Stimulated activated naive CD8-positive, alpha-beta T cell treated with anti-CD3 and anti-CD28 coated beads, Interleukin-15, amount 100 ng/mL, for 72 hours (primary cell): ENCODE data around the gene CDT1.

ENCODE experiments used
- ATAC-seq: fragments of 150-1000 bp; cut with Tn5 transposase; 2 replicates; pipeline ENCODE4 v1.10.0; 2021; ENCODE audit warnings: mild to moderate bottlenecking, moderate library complexity
- DNase-seq, 2 donors: peaks; one replicate each; pipeline ENCODE4 v3.0.0; 2021 to 2022
- H3K27ac Mint-ChIP-seq, 2 donors: one replicate each; pipeline ENCODE4 v1.8.0; 2022; ENCODE audit warnings: mild to moderate bottlenecking in 2 of 2, mixed read lengths in 2 of 2, moderate library complexity in 2 of 2
- H3K27me3 Mint-ChIP-seq: one replicate; pipeline ENCODE4 v1.8.0; 2022; ENCODE audit warnings: mixed read lengths
- H3K4me1 Mint-ChIP-seq: one replicate; pipeline ENCODE4 v1.8.0; 2022; ENCODE audit warnings: mild to moderate bottlenecking, mixed read lengths
- H3K4me3 Mint-ChIP-seq, 2 donors: one replicate each; pipeline ENCODE4 v1.8.0; 2022; ENCODE audit warnings: mild to moderate bottlenecking in 2 of 2, mixed read lengths in 2 of 2, moderate library complexity in 1 of 2
- H3K9me3 Mint-ChIP-seq, 2 donors: one replicate each; pipeline ENCODE4 v1.8.0; 2022; ENCODE audit warnings: mixed read lengths in 2 of 2

Gene CDT1

DNA sequence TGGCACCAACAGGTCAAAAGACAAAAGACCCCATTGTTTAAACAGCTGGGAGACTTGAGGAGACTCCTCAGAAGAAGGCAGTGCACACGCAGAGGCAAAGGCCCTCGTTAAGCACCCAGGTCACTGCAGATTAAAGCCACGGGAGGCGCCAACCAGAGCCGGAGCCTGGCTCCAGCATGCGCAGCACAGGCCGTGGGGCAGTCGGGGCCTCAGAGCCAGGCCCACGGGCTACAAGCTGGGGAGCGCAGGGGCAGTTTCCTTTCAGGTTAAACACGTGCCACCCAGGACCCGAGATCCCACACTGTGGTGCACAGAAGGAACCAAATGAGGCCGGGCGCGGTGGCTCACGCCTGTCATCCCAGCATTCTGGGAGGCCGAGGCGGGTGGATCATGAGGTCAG lies 27.8 kb upstream of the CDT1 start:
- Mint-ChIP-seq H3K9me3 (no peaks in the 10 kb centered on the region), H3K27me3 (no peaks in the 10 kb centered on the region), H3K27ac (peak overlapping the region in 1 of 2 donors; percentile 86), H3K4me1 (peaks cover 64% of the 10 kb centered on the region), H3K4me3 (no peak overlapping the region)
- no peak for DNase-seq
- no peak for ATAC-seq

DNA sequence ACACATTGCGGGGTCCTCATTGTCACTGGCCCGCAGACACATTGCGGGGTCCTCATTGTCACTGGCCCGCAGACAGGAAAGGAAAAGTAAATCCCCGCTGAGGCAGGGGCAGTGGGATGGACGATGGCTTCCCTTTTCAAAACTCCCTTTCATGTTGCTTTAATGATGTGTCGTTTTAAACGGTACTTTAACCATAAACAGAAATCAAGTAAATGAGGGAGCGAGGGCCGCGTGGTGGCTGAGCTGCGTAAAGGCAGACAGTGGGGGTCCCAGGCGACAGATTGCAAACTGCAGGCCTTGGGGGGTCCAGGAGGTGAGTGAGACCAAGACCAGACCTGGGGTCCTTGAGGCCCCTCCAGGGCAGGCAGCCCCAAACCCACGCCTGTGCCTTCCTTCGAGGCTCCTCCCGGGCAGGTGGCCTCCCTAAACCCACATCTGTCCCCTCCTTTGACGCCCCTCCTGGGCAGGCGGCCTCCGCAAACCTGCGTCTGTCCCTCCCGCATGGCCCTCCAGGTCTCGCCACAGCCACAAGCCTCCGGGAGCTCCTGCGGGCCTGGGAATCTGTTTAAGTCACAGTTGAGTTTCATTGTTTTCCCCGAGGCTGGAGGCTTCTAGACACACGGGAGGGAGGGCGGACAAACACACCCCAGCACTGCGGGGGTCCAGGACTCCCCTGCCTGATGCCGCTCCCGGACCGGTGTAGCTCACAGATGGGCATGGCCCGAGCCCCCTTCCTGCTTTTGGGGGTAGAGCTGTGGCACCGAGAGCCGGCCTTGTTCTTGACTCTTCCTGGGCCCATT lies 25.9 kb upstream of the CDT1 start:
- no peak overlapping the region for H3K4me3 Mint-ChIP-seq
- DNase-seq (no peak), ATAC-seq (no peak)
- no peak overlapping the region for H3K27ac Mint-ChIP-seq
- no peaks in the 10 kb centered on the region for H3K27me3 Mint-ChIP-seq
- H3K4me1 Mint-ChIP-seq: peaks cover 71% of the 10 kb centered on the region
- H3K9me3 Mint-ChIP-seq: no peaks in the 10 kb centered on the region

DNA sequence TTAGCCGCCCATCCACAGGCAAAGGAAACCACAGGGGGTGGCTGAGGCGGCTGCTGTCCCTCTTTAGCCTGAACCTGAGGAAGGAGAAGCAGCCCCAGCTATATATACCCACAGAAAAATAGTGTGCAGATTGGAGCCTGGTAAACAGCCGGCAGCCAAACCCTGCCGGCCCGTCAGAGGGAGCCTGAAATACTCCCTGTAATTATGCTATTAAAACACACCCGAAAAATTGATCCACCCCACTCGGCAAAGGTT lies 25.4 kb upstream of the CDT1 start:
- DNase-seq (no peak), ATAC-seq (no peak)
- Mint-ChIP-seq H3K9me3 (no peaks in the 10 kb centered on the region), H3K4me1 (peaks cover 76% of the 10 kb centered on the region), H3K27me3 (no peaks in the 10 kb centered on the region), H3K4me3 (no peak overlapping the region), H3K27ac (no peak overlapping the region)

DNA sequence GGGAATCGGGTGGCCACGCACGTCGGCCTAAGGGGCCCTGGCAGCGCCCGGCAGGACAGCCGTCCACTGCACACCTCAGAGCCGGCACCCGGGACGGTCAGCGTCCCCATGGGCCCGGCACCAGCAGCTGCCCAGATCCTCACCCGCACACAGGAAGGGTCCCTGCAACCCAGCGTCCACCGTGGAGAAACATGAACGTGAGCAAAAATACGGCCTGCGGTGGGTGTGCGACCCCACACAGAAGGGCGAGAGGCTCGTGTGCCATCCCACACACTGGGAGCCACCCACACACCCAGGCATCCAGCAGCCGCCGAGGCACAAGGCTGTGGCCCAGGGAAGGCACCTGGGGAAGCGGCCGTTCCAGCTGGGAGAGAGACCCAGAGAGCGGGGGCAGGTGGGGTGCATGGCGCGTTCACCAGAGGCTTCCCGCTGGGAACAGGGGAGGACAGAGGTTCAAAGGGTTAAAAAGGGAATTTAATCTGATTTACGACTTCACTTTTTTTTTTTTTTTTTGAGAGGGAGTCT lies 25.0 kb upstream of the CDT1 start:
- Mint-ChIP-seq H3K4me1 (peaks cover 76% of the 10 kb centered on the region), H3K27ac (no peak overlapping the region), H3K9me3 (no peaks in the 10 kb centered on the region), H3K4me3 (no peak overlapping the region), H3K27me3 (no peaks in the 10 kb centered on the region)
- DNase-seq (no peak), ATAC-seq (no peak)

DNA sequence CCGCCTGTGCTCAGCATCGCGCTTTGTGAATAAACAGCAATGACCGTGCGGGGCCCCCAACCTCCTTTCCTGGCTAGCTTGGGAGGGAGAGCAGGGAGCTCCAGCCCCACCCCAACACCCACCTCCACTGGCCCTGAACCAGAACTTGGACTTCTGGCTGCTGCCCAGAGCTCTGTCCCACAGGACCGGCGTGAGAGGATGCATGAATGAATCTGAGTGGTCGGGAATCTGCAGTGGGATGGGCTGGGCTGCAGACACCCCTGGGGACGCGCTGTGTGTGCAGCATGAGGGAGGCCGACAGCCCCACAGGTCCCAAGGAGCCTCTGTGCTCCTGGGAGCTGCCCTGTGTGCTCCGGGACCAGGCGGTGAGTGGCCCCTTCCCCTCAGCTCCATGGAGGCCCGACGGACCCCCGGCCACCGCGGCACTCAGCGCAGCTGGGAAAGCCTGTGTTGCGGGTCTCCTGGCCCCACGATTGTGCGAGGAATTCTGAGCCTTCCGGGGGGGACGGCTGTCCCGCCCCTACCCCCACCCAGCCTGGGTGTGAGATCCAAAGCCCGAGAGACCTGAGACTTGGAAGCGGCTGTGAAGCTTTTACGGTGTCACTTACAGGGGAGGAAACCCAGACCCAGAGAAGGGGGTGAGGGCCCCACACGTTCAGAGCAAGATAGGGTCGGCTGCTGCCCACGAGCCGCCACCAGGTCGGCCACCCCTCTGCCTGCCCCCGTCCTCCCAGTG lies 24.0 kb upstream of the CDT1 start:
- H3K9me3 Mint-ChIP-seq: no peaks in the 10 kb centered on the region
- H3K4me1 Mint-ChIP-seq: peaks cover 71% of the 10 kb centered on the region
- H3K4me3 Mint-ChIP-seq: peak overlapping the region; percentile 66 to 67
- peak overlapping the region in 1 of 2 donors; percentile 83 for H3K27ac Mint-ChIP-seq
- no peak for ATAC-seq
- DNase-seq: no peak
- no peaks in the 10 kb centered on the region for H3K27me3 Mint-ChIP-seq

DNA sequence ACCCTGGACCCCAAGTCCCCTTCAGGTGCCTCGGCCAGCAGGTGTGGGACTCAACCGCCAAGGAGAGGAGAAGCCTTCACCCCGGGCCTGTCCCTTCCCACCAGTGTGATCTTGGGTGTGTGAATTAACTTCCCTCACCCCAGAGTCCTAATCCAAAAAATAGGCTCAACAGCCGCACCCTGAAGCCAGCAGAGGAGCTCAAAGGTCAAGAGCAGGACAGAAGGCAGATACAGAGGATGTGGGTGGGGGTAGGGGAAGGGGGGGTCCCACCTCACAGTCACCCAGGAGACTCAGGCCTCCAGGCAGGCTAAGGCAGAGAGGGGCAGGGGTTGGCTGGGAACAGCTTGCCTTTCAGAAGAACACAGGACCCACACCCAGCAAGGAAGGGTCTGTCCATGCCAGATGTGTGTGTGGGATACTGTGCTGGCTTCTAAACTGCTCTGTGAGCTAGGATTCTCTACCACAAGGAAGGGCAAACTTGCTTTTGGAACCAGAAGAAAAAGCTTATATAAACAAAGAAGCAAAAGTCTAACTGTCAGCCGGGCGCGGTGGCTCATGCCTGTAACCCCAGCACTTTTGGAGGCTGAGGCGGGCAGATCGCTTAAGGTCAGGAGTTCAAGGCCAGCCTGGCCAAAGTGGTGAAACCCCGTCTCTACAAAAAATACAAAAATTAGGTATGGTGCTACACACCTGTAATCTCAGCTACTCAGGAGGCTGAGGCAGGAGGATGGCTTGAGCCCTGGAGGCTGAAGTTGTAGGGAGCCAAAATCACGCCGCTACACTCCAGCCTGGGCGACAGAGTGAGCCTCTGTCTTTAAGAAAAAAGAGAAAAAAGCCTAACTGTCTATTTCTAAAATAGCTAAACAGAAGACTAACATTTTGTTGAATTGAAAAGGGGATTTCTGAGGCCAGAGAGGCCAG lies 23.2 kb upstream of the CDT1 start:
- Mint-ChIP-seq H3K9me3 (no peaks in the 10 kb centered on the region), H3K4me1 (peaks cover 69% of the 10 kb centered on the region), H3K27me3 (no peaks in the 10 kb centered on the region), H3K4me3 (peak overlapping the region; percentile 66 to 67), H3K27ac (peak overlapping the region; percentile 69 to 83)
- ATAC-seq (no peak), DNase-seq (no peak)

DNA sequence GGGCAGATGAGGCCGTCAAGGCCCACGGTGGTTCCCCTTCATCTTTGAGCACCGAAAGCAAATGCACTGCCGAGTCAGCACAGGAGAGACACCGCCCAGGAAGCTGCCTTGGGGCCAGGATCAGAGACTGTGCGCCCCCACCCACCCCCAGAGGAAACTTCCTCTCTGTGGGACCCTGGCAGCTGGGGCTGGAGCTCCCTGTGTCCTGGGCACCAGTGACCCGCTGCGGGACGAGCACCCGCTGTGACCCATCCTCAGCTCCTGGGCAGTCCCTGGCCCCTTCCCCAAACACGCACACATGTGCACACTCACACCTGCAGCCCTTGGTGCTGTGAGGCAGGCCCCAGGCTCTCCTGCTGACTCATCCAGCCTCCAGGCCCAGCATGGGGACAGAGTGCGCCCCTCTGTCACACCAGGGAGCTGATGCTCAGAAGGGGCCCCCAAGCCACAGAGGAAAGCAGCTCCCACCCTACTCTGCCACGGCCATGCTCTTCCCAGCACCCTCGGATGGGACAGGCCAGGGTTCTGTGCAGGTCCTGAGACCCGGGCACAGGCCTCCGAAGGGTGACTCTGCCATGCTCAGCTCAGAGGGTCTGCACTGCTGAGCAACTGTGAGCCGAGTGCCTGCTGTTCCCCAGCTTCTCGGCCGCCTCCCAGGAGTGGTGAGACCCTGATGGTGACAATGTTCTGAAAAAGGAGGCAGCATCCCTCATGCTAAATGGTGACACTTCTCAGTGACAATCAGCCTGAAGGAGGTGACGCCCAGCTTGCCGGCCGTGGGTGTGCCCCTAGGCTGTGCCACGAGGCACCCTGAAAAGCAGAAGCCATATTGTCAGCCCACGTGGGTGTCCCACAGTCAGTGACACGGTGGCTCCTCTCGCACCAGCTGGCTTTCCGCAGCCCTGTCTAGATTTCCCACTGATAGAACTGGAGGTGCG lies 22.2 kb upstream of the CDT1 start:
- H3K27ac Mint-ChIP-seq: peak overlapping the region in 1 of 2 donors; percentile 84
- peak; percentile 67 for ATAC-seq
- no peaks in the 10 kb centered on the region for H3K9me3 Mint-ChIP-seq
- H3K4me1 Mint-ChIP-seq: peaks cover 73% of the 10 kb centered on the region
- DNase-seq: peak in 1 of 2 donors; percentile 64
- H3K27me3 Mint-ChIP-seq: no peaks in the 10 kb centered on the region
- H3K4me3 Mint-ChIP-seq: peak overlapping the region; percentile 66 to 67

DNA sequence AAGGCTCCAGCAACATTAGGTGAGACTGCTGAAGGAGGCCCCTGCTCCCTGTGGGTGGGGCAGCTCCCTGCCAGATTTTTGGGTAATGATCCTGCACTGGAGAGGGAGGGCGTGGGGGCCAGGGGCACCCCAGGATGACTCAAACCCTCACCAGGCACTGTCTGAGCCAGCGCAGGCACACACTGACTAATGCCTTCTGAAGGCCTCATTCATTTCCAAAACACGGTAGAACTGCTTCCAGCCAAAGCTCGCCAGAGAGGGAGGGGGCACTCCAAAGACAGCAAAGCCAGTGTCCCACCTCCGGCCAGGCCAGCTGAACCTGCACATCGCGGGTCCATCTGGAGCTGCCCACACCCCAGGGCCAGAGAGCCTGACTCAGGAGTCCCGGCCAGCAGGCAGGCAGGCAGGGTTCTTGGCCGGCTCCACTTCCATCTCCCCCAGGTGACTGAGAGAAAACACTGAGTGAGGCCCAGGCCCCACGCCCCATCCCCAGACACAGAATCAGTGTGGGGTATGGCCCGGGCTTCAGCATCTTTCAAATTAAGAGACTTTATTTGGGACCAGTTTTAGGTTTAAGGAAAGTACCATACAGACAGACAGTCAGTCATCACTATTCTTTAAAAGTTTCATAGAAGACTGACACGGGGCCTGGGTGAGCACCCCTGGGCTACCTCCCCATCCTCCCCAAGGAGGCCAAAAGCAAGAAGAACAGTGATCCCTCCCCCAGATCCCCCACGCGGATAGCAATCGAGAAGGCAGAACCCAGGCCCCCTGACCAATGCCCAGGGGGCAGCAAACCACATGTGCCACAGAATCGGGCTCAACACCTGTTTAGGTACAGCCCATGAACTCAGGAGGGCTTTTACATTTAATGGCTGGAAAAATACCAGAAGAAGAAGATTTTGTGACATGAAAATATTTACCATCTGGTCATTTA lies 20.9 kb upstream of the CDT1 start:
- peak in 1 of 2 donors; percentile 78 for DNase-seq
- H3K27me3 Mint-ChIP-seq: no peaks in the 10 kb centered on the region
- H3K27ac Mint-ChIP-seq: peak overlapping the region; percentile 28
- peak overlapping the region; percentile 66 to 67 for H3K4me3 Mint-ChIP-seq
- ATAC-seq: peak; percentile 78
- H3K9me3 Mint-ChIP-seq: no peaks in the 10 kb centered on the region
- H3K4me1 Mint-ChIP-seq: peaks cover 66% of the 10 kb centered on the region

DNA sequence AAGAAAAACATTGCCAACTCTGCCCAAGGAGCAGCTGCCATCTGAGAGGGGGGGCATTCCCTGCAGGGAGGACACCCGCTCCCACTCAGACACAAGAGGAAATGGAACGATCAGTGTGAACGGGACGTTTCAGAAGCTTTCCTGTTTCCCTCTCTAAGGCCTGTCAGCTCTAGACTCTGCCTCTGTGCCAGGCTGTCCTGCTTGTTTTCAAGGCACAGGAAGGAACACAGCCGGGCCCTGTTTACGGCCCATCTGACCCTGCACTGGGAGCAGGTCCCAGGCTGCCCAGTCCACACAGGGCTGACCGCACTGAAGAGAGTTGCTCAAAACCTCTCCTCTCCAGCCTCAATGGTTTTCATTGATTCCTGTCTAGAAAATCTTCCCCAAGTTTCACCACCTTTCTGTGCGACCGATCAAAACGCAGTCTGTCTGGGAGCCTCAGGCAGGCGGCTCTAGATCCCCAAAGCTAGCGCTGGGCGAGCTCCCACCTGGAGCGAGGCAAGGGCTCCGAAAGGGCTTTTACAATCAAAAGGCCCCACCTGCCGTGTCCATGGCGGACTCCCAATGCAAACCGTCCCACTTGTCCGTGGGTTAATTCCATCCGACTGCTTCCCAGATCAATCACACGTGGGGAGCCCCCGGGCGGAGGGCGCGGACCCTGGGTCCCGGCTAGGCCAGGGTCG lies 20.1 kb upstream of the CDT1 start:
- H3K4me1 Mint-ChIP-seq: peaks cover 58% of the 10 kb centered on the region

DNA sequence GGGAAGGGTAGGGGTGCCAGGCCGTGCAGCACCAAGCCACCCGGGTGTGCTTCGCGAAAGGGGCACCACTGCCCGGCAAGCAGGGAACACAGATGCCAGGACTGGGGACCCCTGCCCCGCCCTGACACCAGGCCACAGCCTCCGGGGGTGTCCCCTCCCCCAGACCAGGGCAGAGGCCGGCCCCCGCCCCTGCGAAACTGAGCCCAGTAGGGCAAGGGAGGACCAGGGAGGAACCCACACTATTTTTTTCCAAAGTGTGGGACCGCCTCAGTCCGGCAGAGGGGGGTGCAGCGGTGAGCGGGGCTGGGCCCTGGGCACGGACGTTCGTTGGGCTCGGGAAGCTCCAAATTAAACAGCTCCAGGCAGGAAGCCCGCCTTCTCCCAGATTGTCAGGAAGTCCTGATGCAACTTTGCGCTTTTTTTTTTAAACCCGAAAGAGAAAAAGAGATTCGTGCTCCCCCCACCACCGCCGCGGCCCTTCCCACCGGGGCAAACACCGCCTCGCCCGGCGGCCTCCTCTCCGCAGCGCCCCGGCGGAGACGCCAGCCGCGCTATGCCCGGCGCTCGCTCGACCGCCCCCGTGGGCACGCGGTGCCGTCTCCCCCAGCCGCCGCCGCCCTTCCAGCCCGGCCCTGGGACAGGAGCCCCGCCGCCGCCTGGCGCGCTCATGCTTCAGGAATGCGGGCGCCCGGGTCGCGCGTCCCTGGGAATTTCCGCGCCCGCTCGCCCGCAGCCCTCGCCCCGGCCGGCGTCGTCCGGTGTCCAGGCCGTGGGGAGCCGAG lies 19.3 kb upstream of the CDT1 start:
- no peaks in the 10 kb centered on the region for H3K27me3 Mint-ChIP-seq
- H3K4me1 Mint-ChIP-seq: peaks cover 52% of the 10 kb centered on the region
- no peaks in the 10 kb centered on the region for H3K9me3 Mint-ChIP-seq
- DNase-seq (peak in 1 of 2 donors; percentile 55), ATAC-seq (peak; percentile 34)
- H3K27ac Mint-ChIP-seq: peak overlapping the region; percentile 90 to 91
- peak overlapping the region; percentile 66 to 86 for H3K4me3 Mint-ChIP-seq

More for the DNA sequence above, 20.1 kb upstream of the CDT1 start:
- ATAC-seq (no peak), DNase-seq (no peak)
- H3K27me3 Mint-ChIP-seq: no peaks in the 10 kb centered on the region
- peak overlapping the region; percentile 66 to 67 for H3K4me3 Mint-ChIP-seq
- no peaks in the 10 kb centered on the region for H3K9me3 Mint-ChIP-seq
- peak overlapping the region; percentile 88 to 90 for H3K27ac Mint-ChIP-seq

DNA sequence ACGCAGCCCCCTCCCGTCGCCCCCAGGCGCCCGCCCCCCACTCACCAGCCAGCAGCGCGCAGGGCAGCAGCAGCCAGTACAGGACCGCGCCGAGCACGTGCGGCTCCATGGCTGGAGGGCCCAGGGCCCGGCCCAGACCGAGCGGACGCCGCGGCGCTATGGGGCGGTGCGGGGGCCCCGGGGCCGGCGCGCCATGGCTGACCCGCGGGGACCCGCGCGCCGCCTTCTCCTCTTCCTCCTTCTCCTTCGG lies 18.8 kb upstream of the CDT1 start:
- ATAC-seq: peak; percentile 27
- Mint-ChIP-seq H3K4me3 (peak overlapping the region in 1 of 2 donors; percentile 33), H3K27me3 (no peaks in the 10 kb centered on the region)

DNA sequence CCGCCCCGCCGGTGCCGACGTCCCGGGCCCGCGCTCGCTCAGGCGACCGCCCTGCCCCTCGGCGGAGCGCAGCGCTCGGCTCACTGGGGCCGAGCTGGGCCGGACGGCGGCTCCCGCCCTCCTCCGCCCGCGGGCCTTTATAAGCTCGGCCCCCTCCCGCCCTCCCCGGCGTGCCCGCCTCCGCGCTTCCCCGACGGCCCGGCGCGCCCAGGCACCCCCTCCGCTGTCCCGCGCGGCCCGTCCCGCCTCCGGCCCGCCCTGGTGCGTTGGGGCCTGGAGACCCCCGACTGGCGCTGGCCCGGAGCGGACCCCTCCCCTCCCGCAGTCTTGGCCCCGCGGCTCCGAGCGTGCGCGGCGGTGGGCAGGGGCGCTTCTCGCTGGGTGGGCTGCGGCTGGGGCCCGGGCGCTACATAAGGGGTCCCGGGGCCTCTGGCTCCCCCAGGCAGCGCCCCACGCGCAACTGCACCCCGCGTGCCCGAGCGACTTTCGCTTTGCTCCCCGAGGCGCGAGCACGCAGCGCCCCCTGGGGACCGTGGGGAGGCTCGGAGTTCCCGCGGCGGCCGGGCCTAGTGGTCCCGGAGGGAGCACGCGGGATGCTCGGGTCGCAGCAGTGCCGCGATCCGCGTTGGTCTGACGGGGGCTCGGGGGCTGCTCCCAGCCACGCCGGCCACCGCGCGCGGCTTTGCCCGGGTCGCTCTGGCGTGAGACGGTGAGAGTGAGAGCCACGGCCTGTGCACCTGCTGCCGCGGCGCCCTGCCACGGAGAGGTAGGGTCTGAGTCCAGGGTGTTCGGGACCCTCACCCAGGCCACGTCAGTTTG lies 18.3 kb upstream of the CDT1 start, which contains the start of gene PIEZO1:
Gene PIEZO1 (minus strand): TSS at position 115 of the 819 bp plus-strand sequence. CDS start 256 bp downstream, outside the sequence.
- ATAC-seq (peak; percentile 29), DNase-seq (peak; percentile 68 to 77)
- peaks cover 52% of the 10 kb centered on the region for H3K4me1 Mint-ChIP-seq
- no peaks in the 10 kb centered on the region for H3K9me3 Mint-ChIP-seq
- peak within 1 kb of the TSS; percentile 90 to 91 for H3K27ac Mint-ChIP-seq
- peak within 1 kb of the TSS; percentile 74 to 86 for H3K4me3 Mint-ChIP-seq
- H3K27me3 Mint-ChIP-seq: no peaks in the 10 kb centered on the region

More for the DNA sequence above, 18.8 kb upstream of the CDT1 start:
- Mint-ChIP-seq H3K9me3 (no peaks in the 10 kb centered on the region), H3K4me1 (peaks cover 52% of the 10 kb centered on the region), H3K27ac (no peak overlapping the region)
- DNase-seq: no peak
